HepG2 (cell line): Measurements from ENCODE around the gene KCTD8. TPM values are rescaled to one million over a fixed set of nuclear protein-coding genes. Genes with fewer than 3 reads are reported as not detected.

ENCODE experiments used
- HNF4A ChIP-seq: sonication (generic); formaldehyde crosslinking; IDR thresholded peaks from 2 replicates; pipeline ENCODE4 v1.4.0; 2020; ENCODE audit warnings: missing genetic modification reagents
- KDM1A ChIP-seq: IDR thresholded peaks from 2 replicates; pipeline ENCODE4 v1.6.1; 2016; ENCODE audit warnings: missing compliant biosample characterization
- NBN ChIP-seq: fragments of 450-650 bp; conservative IDR thresholded peaks from 2 replicates; pipeline ENCODE4 v1.6.1; 2017
- POLR2AphosphoS2 ChIP-seq: IDR thresholded peaks from 2 replicates; pipeline ENCODE4 v1.6.1; 2011; ENCODE audit warnings: low read depth, low read length, improper control_type of control experiment
- SNRNP70 ChIP-seq: fragments of 200-400 bp; formaldehyde crosslinking; IDR thresholded peaks from 2 replicates; pipeline ENCODE4 v1.6.1; 2017; ENCODE audit warnings: mild to moderate bottlenecking, low read depth, low read length, moderate library complexity
- SSRP1 ChIP-seq: IDR thresholded peaks from 2 replicates; pipeline ENCODE4 v1.6.1; 2016; ENCODE audit warnings: control low read depth
- ZNF317 ChIP-seq: sonication (generic); formaldehyde crosslinking; IDR thresholded peaks from 2 replicates; pipeline ENCODE4 v1.5.0; 2020; ENCODE audit warnings: mild to moderate bottlenecking, missing genetic modification reagents
- polyA plus RNA-seq, 8 experiments: library from polyadenylated mRNA; depleted of rRNA in 3 of 8; stranded (reverse) in 7 of 8; unstranded in 1 of 8; fragments of >200 nt; fragmentation: Illumina TruSeq in 4 of 8; extraction: Trizol in 4 of 8; gene quantifications; 2 replicates each; pipeline versions ENCODE4 v1.2.1 to v1.2.3, GENCODE V29; 2011 to 2016; ENCODE audit warnings: low read depth in 4 of 8, missing spikeins in 1 of 8, mixed read lengths in 1 of 8; ENCODE audit not compliant: insufficient read depth in 1 of 8
- total RNA-seq, 5 experiments: library from RNA; depleted of rRNA; stranded (reverse); fragments of >200 nt; fragmentation: Illumina TruSeq; extraction: Trizol; gene quantifications; 2 replicates each; pipeline ENCODE4 v1.2.3, GENCODE V29; 2016; ENCODE audit warnings: low read depth in 1 of 5
- TF ChIP-seq, protein P1 (sequence below): sonication (generic); formaldehyde crosslinking; IDR thresholded peaks from 2 replicates; pipeline ENCODE4 v1.5.1; 2020; ENCODE audit warnings: mild to moderate bottlenecking, missing genetic modification reagents, moderate library complexity
- TF ChIP-seq, protein P2 (sequence below), 2 experiments: fragments of 450-650 bp in 1 of 2; sonication (generic) in 1 of 2; formaldehyde crosslinking in 1 of 2; IDR thresholded peaks; 2 replicates each; pipeline versions ENCODE4 v1.6.1 to v1.8.0; 2016 to 2022; ENCODE audit warnings: antibody characterized with exemption in 1 of 2, mild to moderate bottlenecking in 1 of 2, missing genetic modification reagents in 1 of 2

Gene KCTD8
- total and polyA plus RNA-seq, 2 of the 13 experiments (the other 11 are each of a cell fraction or from before 2014, with no cell fraction given), result not detected

DNA sequence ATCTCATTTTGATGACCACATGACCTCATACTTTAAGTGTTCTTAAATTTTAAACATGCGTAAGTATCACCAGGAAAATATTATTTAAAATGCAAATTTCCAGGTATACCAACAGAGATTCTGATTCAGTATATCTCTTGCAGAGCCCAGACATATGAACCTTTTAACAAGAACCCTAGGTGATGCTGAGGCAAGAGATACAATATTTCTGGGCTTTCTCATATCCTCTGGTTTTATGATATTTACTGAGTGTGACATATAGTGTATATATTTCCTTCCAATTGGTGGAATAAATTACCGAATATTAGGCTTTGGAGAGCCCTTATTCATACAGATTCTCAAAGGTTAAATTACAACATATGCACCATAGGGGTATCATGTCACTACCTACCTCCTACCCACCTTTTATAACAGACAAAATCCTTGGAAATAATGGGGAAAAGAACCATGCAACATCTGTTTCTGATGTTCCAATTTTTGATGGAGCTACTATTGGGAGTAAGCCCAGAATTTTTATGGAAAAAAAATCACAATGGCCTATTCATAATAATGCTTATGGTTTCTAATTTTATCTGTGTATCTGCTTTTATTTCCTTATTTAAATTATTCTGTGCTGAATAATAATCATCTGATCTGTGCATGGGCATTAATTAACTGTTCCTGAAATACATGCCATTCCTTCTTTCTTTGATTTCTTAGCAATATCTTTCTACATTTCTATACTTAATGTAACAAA lies 27.1 kb downstream of the KCTD8 start (continued):
- TF ChIP-seq, protein P1, sequence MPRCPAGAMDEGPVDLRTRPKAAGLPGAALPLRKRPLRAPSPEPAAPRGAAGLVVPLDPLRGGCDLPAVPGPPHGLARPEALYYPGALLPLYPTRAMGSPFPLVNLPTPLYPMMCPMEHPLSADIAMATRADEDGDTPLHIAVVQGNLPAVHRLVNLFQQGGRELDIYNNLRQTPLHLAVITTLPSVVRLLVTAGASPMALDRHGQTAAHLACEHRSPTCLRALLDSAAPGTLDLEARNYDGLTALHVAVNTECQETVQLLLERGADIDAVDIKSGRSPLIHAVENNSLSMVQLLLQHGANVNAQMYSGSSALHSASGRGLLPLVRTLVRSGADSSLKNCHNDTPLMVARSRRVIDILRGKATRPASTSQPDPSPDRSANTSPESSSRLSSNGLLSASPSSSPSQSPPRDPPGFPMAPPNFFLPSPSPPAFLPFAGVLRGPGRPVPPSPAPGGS, result no peak
- TF ChIP-seq NBN (no peak), ZNF317 (CRISPR knock-in tag) (no peak), SNRNP70 (no peak), POLR2AphosphoS2 (no peak), HNF4A (no peak), KDM1A (no peak), SSRP1 (CRISPR knock-in tag) (no peak)
- TF ChIP-seq, protein P2, sequence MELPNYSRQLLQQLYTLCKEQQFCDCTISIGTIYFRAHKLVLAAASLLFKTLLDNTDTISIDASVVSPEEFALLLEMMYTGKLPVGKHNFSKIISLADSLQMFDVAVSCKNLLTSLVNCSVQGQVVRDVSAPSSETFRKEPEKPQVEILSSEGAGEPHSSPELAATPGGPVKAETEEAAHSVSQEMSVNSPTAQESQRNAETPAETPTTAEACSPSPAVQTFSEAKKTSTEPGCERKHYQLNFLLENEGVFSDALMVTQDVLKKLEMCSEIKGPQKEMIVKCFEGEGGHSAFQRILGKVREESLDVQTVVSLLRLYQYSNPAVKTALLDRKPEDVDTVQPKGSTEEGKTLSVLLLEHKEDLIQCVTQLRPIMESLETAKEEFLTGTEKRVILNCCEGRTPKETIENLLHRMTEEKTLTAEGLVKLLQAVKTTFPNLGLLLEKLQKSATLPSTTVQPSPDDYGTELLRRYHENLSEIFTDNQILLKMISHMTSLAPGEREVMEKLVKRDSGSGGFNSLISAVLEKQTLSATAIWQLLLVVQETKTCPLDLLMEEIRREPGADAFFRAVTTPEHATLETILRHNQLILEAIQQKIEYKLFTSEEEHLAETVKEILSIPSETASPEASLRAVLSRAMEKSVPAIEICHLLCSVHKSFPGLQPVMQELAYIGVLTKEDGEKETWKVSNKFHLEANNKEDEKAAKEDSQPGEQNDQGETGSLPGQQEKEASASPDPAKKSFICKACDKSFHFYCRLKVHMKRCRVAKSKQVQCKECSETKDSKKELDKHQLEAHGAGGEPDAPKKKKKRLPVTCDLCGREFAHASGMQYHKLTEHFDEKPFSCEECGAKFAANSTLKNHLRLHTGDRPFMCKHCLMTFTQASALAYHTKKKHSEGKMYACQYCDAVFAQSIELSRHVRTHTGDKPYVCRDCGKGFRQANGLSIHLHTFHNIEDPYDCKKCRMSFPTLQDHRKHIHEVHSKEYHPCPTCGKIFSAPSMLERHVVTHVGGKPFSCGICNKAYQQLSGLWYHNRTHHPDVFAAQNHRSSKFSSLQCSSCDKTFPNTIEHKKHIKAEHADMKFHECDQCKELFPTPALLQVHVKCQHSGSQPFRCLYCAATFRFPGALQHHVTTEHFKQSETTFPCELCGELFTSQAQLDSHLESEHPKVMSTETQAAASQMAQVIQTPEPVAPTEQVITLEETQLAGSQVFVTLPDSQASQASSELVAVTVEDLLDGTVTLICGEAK (IDR thresholded peaks at IDR 0.05), result no peak
- TF ChIP-seq, protein P2 (CRISPR knock-in tag; IDR thresholded peaks at IDR 0.05), result no peak
